GM21423 (cell line): Measurements from ENCODE around the gene TXN.

Experiments
- ATAC-seq: cut with Tn5 transposase; IDR thresholded peaks from one replicate; pipeline ENCODE4 v1.9.1; 2021; ENCODE audit warnings: mild to moderate bottlenecking, moderate library complexity; ENCODE audit not compliant: unreplicated experiment

TXN gene

GRCh38 chr9:110256380-110257096 lies at the start of gene TXN:
TXN (minus strand) TSS chr9:110256507; CDS start chr9:110256435, 72 bp downstream.
- ATAC-seq, result peak; percentile 61

GRCh38 chr9:110303133-110303532 lies 46.8 kb upstream of the TXN start:
- ATAC-seq, result no peak

DNA sequence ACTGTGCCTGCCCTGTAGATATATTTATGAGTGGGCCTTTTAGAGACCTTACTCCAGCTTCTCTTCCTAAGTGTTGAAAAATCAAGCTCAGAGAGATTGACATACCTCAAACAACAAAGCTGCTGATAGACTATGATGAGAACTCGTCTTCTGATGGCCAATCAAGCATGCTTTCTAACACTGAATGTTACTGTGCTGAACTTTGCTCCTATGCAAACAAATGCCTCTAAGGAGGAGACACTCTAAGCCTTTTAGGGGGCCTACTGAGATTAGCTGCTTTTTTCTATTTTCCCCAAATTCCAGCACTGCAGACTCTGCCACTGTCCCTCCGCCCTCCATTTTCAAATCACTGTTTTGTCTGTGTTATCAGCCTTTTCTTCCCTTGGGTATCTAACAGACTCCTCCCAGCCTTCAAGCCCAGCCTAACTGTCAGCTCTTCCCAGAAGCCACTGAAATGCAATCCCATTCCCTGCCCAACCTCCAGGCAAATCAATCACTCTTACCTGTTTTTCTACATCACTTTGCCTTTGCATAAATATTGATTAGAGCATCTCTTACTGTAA lies 41.8 kb upstream of the TXN start:
- ATAC-seq, result no peak

DNA sequence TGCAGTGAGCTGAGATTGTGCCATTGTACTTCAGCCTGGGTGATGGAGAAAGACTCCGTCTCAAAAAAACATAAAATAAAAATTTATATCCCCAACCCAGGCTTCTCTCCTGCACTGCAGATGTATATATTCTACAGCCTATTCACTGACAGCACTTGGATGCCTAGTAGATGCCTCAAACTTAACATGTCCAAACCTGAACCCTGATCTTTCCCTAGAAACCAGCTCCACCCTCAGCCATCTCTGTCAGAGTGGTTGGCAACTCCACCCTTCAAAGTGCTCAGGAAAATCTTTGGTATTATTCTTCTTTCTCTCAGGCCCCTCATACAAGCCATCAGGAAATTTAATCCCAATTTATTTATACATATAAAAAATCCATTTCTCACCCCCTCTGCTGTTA lies 36.9 kb upstream of the TXN start:
- ATAC-seq, result no peak

- ATAC-seq, result no peak
Measured at GRCh38 chr9:110291921-110292557, 35.7 kb upstream of the TXN start.

- no peak for ATAC-seq
Measured at GRCh38 chr9:110290001-110290400, 33.7 kb upstream of the TXN start.

- ATAC-seq, result no peak
Measured at GRCh38 chr9:110288503-110288902, 32.2 kb upstream of the TXN start.

DNA sequence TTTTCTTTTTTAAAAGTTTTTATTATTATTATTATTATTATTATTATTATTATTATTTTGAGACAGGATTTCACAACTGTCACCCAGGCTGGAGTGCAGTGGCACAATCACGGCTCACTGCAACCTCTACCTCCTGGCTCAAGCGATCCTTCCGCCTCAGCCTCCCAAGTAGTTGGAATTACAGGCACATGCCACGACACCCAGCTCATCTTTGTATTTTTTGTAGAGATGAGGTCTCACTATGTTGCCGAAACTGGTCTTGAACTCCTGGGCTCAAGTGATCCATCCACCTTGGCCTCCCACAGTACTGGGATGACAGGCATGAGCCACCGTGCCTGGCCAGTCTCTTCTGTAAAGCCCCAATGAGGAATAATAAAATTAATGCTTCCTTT lies 31.0 kb upstream of the TXN start:
- no peak for ATAC-seq

GRCh38 chr9:110284211-110284844 lies 28.0 kb upstream of the TXN start:
- no peak for ATAC-seq

DNA sequence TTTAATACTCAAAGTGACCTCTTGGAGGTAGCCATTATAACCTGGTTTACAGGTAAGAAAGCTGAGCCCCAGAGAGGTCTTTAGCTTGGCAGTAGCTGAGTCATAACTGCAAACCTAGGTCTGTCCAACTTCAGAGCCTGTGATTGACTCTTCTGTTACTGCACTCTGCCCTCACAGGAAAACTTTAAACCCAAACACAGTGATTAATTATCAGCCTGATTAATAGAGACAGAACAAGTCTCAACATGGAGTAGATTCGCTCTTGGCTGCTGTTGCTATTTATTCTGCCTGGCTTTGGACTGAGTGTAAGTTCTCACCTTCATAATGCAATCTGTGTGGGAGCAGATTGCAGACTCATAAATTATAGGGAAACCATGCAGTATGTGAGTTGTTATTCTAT lies 27.4 kb upstream of the TXN start:
- ATAC-seq, result no peak

DNA sequence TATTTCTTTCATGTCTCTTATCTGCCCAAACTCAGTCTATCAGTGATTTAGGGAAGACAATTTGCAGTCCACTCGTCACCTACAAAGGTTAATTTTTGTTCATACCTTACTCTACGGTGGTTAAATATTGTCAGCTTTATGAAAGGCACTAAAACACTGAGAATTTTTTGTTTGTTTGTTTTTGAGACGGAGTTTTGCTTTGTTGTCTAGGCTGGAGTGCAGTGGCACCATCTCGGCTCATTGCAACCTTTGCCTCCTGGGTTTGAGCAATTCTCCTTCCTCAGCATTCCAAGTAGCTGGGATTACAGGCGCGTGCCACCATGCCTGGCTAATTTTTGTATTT lies 26.4 kb upstream of the TXN start:
- no peak for ATAC-seq

GRCh38 chr9:110282018-110282738 lies 25.9 kb upstream of the TXN start:
- ATAC-seq, result no peak

GRCh38 chr9:110278080-110278707 lies 21.9 kb upstream of the TXN start:
- no peak for ATAC-seq

- ATAC-seq, result no peak
Measured at GRCh38 chr9:110276781-110277180, 20.5 kb upstream of the TXN start.

DNA sequence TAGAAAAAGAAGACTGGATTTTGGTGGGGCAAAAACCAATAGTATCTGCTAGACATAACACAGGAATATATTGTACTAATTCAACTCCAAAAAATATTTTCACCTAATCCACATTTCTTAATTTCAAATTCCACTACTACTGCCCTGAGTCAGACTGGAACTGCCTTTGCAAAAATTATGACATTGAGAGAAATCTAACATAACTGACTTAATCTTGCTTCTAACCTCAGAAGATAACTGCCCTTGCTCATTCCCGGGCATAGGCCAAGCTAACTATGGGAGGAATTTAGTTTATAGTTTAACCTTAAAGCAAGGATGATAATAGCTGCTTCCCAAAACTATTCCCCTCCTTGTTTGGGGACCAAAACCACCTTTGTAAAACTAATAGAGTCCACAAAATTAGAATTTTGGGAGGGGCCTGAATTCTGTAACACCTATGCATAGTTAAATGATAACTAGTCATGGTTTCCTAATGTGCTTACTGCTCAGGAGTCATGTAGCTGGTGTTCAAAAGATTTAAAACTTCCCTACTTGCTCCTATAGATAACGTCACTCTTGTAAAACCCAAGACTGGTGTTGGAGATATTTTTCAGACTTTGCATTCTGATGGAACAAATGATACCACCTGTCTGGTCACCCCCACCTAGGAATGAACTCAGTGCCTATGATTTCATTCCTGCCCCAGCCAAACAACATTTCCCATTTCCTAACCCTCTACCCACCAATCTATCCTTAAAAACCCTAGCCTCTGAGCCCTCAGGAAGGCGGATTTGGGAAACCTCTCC lies 14.1 kb upstream of the TXN start:
- ATAC-seq, result no peak

DNA sequence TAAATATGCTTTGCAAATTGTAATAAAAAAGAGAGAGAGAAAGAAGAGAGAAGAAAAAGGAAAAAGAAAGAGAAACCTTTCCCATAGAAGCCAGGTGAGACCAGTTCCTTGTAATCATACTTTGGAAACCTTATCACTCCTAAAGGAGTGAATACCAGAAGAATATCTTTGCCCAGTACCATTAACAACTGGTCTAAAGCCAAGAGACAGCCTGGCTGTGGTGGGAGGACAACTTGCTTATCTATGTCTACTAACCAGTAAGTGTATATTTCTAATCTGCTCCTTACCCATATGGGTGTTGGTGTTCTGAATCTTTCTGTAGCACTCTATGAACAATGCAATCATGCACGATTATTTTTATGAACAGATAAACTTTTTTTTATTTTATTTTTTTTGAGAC lies 10.5 kb upstream of the TXN start:
- no peak for ATAC-seq

- ATAC-seq, result no peak
Measured at GRCh38 chr9:110261632-110262031, 5.3 kb upstream of the TXN start.

DNA sequence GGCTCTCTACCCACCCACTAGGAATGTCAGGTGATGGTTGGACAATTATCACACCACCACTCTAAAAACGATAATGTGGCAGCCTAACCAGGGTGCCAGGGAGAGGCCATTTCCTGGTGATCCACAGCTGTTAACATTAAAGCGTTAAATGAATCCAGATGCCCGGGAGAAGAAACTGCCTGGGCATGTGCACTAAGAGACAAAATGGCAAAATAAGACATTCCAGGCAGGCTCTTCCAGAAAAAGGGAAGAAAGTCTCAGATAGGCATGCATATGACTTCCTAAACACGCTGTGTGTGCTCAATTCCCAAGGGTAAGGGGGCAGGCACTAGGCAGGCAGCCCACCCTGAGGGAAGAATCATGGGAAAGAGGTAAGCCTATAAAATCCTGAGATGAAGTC lies 4.6 kb upstream of the TXN start:
- ATAC-seq, result no peak

DNA sequence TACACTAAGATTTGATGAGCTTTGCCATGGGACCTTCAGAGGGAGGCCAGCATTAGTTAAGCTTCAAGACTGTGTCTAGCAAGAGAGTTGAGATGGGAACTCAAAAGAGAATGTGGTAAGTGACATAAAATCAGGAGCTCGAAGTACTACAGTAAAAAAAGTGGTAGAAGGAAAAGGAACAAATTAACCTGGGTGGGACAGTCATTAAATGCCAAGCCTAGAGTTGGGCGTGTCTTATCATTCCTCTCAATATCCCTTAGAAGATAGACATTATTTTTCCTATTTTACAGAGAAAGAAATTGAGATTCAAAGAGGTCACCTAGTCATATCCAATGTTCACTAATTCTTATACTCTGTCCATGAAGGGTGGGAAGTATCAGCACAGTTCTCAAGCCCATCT lies 3.3 kb upstream of the TXN start:
- no peak for ATAC-seq

DNA sequence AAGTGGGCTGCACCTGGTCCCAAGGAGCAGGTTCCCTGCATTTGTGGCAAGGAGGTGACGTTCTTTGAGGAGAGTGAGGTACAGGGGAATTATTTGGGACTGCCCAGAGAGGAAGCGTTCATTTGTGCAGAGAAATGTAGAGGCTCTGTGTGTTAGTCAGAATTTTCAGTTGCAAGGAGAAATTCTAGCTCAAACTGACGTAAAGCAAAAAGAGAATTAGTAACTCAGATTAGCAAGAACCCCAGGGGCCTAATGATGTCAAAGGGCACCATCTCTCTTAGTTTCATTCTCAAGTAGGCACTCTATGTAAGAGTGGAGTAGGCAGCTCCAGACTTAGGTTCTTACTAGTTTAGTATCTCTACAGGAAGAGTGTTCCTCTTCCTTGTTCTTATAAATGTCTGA lies 2.4 kb upstream of the TXN start:
- ATAC-seq, result no peak
